IPS-20b (cell line): ENCODE data around the gene CEACAM18.

ENCODE experiments used
- H3K27ac ChIP-seq: one replicate; pipeline ENCODE4 v1.5.1; 2013; ENCODE audit warnings: low read length
- H3K27me3 ChIP-seq: 2 replicates; pipeline ENCODE4 v1.6.1; 2013; ENCODE audit warnings: mild to moderate bottlenecking, low read length, inconsistent platforms; ENCODE audit not compliant: insufficient read depth
- H3K36me3 ChIP-seq: 2 replicates; pipeline ENCODE4 v1.6.1; 2013; ENCODE audit warnings: low read depth, mild to moderate bottlenecking, inconsistent platforms, low read length, moderate library complexity; ENCODE audit not compliant: insufficient read depth
- H3K4me1 ChIP-seq: 2 replicates; pipeline ENCODE4 v1.6.1; 2013; ENCODE audit warnings: mild to moderate bottlenecking, control low read depth, inconsistent platforms, low read length, moderate library complexity; ENCODE audit not compliant: insufficient read depth
- H3K4me3 ChIP-seq: 2 replicates; pipeline ENCODE4 v1.5.1; 2013; ENCODE audit warnings: mild to moderate bottlenecking, low read length, inconsistent platforms
- H3K9ac ChIP-seq: 2 replicates; pipeline ENCODE4 v1.6.1; 2013; ENCODE audit warnings: low read depth, mild to moderate bottlenecking, inconsistent platforms, low read length, moderate library complexity
- H3K9me3 ChIP-seq: 2 replicates; pipeline ENCODE4 v1.6.1; 2013; ENCODE audit warnings: mild to moderate bottlenecking, low read depth, low read length, inconsistent platforms; ENCODE audit not compliant: insufficient read depth

The CEACAM18 gene

GRCh38 chr19:51503286-51503817 lies 25.0 kb downstream of the CEACAM18 start:
- Histone ChIP-seq H3K36me3 (no peaks in the 10 kb centered on the region), H3K27ac (no peak overlapping the region), H3K4me1 (no peaks in the 10 kb centered on the region), H3K27me3 (no peaks in the 10 kb centered on the region), H3K9ac (no peak overlapping the region), H3K9me3 (peaks cover 60% of the 10 kb centered on the region), H3K4me3 (no peak overlapping the region)

- Histone ChIP-seq H3K9ac (no peak overlapping the region), H3K4me3 (no peak overlapping the region), H3K27me3 (no peaks in the 10 kb centered on the region), H3K27ac (no peak overlapping the region), H3K4me1 (no peaks in the 10 kb centered on the region), H3K36me3 (no peaks in the 10 kb centered on the region), H3K9me3 (peaks cover 57% of the 10 kb centered on the region)
Measured at GRCh38 chr19:51503896-51504295, 25.6 kb downstream of the CEACAM18 start.

GRCh38 chr19:51505904-51506303 lies 27.6 kb downstream of the CEACAM18 start:
- Histone ChIP-seq H3K27ac (no peak overlapping the region), H3K4me3 (no peak overlapping the region), H3K27me3 (no peaks in the 10 kb centered on the region), H3K36me3 (no peaks in the 10 kb centered on the region), H3K9me3 (peaks cover 48% of the 10 kb centered on the region), H3K4me1 (no peaks in the 10 kb centered on the region), H3K9ac (no peak overlapping the region)

GRCh38 chr19:51507192-51507591 lies 28.9 kb downstream of the CEACAM18 start:
- no peak overlapping the region for H3K9ac ChIP-seq
- H3K4me1 ChIP-seq, result no peaks in the 10 kb centered on the region
- no peaks in the 10 kb centered on the region for H3K36me3 ChIP-seq
- H3K27ac ChIP-seq, result no peak overlapping the region
- peaks cover 45% of the 10 kb centered on the region for H3K9me3 ChIP-seq
- no peak overlapping the region for H3K4me3 ChIP-seq
- H3K27me3 ChIP-seq, result 0 out of 2 replicates have a peak, but pooled peaks cover 1% of the 10 kb centered on the region

GRCh38 chr19:51507640-51508058 lies 29.3 kb downstream of the CEACAM18 start:
- H3K9ac ChIP-seq, result no peak overlapping the region

GRCh38 chr19:51508059-51508733 lies 29.9 kb downstream of the CEACAM18 start:
- Histone ChIP-seq H3K27me3 (peaks cover 9% of the 10 kb centered on the region; the same call in 1 of the 2 replicates), H3K27ac (no peak overlapping the region), H3K9ac (no peak overlapping the region), H3K36me3 (no peaks in the 10 kb centered on the region), H3K4me3 (no peak overlapping the region), H3K4me1 (no peaks in the 10 kb centered on the region), H3K9me3 (peaks cover 39% of the 10 kb centered on the region)

More at GRCh38 chr19:51507640-51508058, 29.3 kb downstream of the CEACAM18 start:
- Histone ChIP-seq H3K27ac (no peak overlapping the region), H3K4me1 (no peaks in the 10 kb centered on the region), H3K27me3 (0 out of 2 replicates have a peak, but pooled peaks cover 6% of the 10 kb centered on the region), H3K4me3 (no peak overlapping the region), H3K9me3 (peaks cover 41% of the 10 kb centered on the region), H3K36me3 (no peaks in the 10 kb centered on the region)

- Histone ChIP-seq H3K27ac (no peak overlapping the region), H3K36me3 (no peaks in the 10 kb centered on the region), H3K4me1 (no peaks in the 10 kb centered on the region), H3K27me3 (peaks cover 10% of the 10 kb centered on the region; the same call in 1 of the 2 replicates), H3K9ac (no peak overlapping the region), H3K4me3 (no peak overlapping the region), H3K9me3 (peaks cover 24% of the 10 kb centered on the region; the same call in 1 of the 2 replicates)
Measured at GRCh38 chr19:51509823-51510660, 31.7 kb downstream of the CEACAM18 start.

GRCh38 chr19:51511353-51511752 lies 33.0 kb downstream of the CEACAM18 start:
- Histone ChIP-seq H3K27me3 (peaks cover 10% of the 10 kb centered on the region; the same call in 1 of the 2 replicates), H3K4me1 (no peaks in the 10 kb centered on the region), H3K9ac (no peak overlapping the region), H3K27ac (no peak overlapping the region), H3K36me3 (no peaks in the 10 kb centered on the region), H3K9me3 (peaks cover 16% of the 10 kb centered on the region; the same call in 1 of the 2 replicates), H3K4me3 (no peak overlapping the region)

- H3K27me3 ChIP-seq, result peaks cover 10% of the 10 kb centered on the region; the same call in 1 of the 2 replicates
- no peaks in the 10 kb centered on the region for H3K4me1 ChIP-seq
- H3K9me3 ChIP-seq, result peaks cover 15% of the 10 kb centered on the region; the same call in 1 of the 2 replicates
- H3K36me3 ChIP-seq, result no peaks in the 10 kb centered on the region
- no peak overlapping the region for H3K27ac ChIP-seq
- H3K9ac ChIP-seq, result no peak overlapping the region
- H3K4me3 ChIP-seq, result no peak overlapping the region
Measured at GRCh38 chr19:51513968-51514367, 35.6 kb downstream of the CEACAM18 start.

- H3K36me3 ChIP-seq, result no peaks in the 10 kb centered on the region
Measured at GRCh38 chr19:51514866-51515481, 36.6 kb downstream of the CEACAM18 start.

GRCh38 chr19:51520728-51521127 lies 42.4 kb downstream of the CEACAM18 start:
- H3K27ac ChIP-seq, result no peak overlapping the region
- H3K9ac ChIP-seq, result no peak overlapping the region
- no peaks in the 10 kb centered on the region for H3K36me3 ChIP-seq
- H3K4me3 ChIP-seq, result no peak overlapping the region
- no peaks in the 10 kb centered on the region for H3K27me3 ChIP-seq
- H3K9me3 ChIP-seq, result peaks cover 59% of the 10 kb centered on the region; the same call in 1 of the 2 replicates
- no peaks in the 10 kb centered on the region for H3K4me1 ChIP-seq

More at GRCh38 chr19:51514866-51515481, 36.6 kb downstream of the CEACAM18 start:
- Histone ChIP-seq H3K4me3 (no peak overlapping the region), H3K27ac (no peak overlapping the region), H3K4me1 (no peaks in the 10 kb centered on the region), H3K9ac (no peak overlapping the region), H3K9me3 (peaks cover 23% of the 10 kb centered on the region; the same call in 1 of the 2 replicates), H3K27me3 (peaks cover 10% of the 10 kb centered on the region; the same call in 1 of the 2 replicates)
